ENCODE data around the gene IFIT3.
"Not testable (repeated sequence)": the region's sequence is repeated elsewhere in the genome, so short reads cannot be mapped to it uniquely, and the experiment has no call there.

The IFIT3 gene

DNA sequence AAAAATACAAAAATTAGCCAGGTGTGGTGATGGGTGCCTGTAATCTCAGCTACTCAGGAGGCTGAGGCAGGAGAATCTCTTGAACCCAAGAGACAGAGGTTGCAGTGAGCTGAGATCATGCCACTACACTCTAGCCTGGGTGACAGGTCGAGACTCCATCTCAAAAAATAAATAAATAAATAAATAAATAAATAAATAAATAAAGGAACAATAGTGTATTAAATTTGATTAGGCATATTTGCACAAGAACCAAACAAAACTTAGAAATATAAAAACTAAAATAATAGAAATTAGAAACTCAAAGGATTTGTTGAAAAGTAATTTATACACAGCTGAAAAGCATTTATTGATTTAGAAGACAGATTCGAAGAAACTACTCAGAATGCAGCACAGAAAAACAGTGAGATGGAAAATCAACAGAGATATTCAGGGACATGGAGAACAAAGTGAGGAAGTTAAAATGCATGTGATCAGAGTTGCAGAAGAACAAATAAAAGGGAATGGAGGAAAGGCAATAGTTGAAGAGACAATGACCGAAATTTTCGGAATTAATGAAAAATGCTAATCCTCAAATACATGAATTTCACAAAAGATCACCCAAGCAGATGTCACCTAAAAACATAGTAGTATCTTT lies 17.7 kb downstream of the IFIT3 start:
- no peak for TF ChIP-seq Cebpa-rat (IDR thresholded peaks at IDR 0.05)
- no peak overlapping the region for H3K27ac ChIP-seq
- H3K4me1 ChIP-seq: peaks cover 30% of the 10 kb centered on the region

DNA sequence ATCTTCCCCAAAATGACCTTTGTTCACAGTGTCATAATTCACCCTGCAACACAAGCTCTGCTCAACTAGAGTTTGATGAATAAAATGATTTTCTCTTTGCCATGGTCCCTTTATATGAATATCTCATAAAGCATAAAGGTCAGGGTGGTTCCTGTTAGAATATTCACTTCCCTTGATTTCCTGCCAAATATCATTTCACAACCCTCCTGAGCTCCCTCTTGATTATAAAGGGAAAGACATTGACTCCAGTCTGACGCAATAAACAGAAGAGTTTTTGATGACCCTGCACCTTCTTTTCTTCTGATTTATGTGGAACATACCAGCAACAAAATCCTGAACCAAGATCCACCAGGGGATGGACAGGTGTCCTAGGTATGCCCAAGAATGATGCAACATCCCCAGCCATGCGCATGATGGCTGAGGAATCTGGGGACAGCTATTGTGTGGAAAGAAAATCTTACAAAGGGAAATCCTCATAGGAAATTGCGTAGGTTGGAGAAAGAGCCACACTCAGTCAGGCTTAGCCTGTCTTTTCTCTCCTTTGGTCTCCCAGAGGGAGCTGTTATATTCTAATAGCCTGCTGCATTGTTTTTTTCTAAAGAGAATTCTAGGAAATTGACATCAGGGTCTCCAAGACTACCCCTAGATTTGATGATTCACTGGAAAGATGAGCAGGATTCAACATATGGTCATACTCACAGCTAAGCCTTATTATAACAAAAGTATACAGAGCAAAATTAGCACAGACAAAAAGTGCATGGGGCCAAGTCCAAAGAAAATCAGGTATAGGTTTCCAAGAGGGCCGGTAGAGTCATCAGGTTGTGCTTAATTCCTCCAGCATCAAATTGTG lies 18.8 kb downstream of the IFIT3 start:
- H3K36me3 ChIP-seq: no peaks in the 10 kb centered on the region
- peaks cover 39% of the 10 kb centered on the region for H3K4me1 ChIP-seq
- H4K20me1 ChIP-seq: no peaks in the 10 kb centered on the region
- H3K27me3 ChIP-seq: no peaks in the 10 kb centered on the region
- no peak overlapping the region for H3K4me3 ChIP-seq
- peak; percentile 61; the same call in 1 of the 2 replicates for TF ChIP-seq Cebpa-rat (IDR thresholded peaks at IDR 0.05)
- H3K9ac ChIP-seq: no peak overlapping the region
- no peaks in the 10 kb centered on the region for H3K9me3 ChIP-seq
- no peak overlapping the region for H3K27ac ChIP-seq
- peak overlapping the region; percentile 81 for H3K4me2 ChIP-seq

More for the DNA sequence above, 17.7 kb downstream of the IFIT3 start:
- Histone ChIP-seq H3K9me3 (no peaks in the 10 kb centered on the region), H3K4me3 (no peak overlapping the region), H3K4me2 (no peak overlapping the region), H3K27me3 (no peaks in the 10 kb centered on the region), H4K20me1 (no peaks in the 10 kb centered on the region), H3K36me3 (peaks cover 7% of the 10 kb centered on the region), H3K9ac (no peak overlapping the region)

DNA sequence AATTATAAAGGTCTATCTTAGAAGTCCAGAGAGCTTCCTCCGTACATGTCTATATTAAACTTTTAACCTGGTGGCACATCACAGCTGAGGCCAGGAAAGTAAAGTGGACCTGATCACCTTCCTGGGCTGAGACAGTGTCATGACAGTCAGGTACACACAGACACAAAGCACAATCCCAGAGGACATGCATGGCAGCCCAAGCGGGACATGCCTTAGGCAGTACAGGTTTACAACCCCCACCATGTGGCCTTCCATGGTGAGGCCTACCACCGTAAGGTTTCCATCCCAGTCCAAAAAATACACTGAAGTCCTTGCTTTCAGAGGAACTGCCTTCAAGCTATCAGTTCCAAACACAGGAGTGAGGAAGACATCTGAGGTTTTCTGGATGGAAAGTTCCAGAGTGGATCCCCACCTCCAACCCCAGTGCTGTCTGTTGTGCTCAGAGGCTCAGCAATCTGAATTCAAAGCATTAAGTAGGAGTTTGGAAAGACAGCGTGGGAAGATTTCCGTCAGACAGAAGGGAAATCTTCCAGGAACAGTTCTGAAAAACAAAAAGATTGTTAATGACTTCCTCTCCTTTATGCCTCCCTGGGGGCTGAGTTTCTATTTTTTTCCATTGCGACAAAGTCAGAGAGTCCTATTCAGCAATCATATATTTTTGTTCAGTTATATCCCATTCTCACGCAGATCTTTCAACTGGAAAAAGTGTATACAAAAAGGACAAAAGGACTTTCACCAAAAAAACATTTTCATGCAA lies 20.1 kb downstream of the IFIT3 start:
- no peaks in the 10 kb centered on the region for H4K20me1 ChIP-seq
- H3K4me2 ChIP-seq: peak overlapping the region; percentile 81
- no peak overlapping the region for H3K4me3 ChIP-seq
- no peak for TF ChIP-seq Cebpa-rat (IDR thresholded peaks at IDR 0.05)
- no peaks in the 10 kb centered on the region for H3K27me3 ChIP-seq
- 0 out of 2 replicates have a peak overlapping the region, but pooled peaks have one; percentile 25 for H3K9ac ChIP-seq
- peaks cover 39% of the 10 kb centered on the region for H3K4me1 ChIP-seq
- H3K27ac ChIP-seq: peak overlapping the region; percentile 45; the same call in 1 of the 2 replicates
- H3K9me3 ChIP-seq: peaks cover 1% of the 10 kb centered on the region; the same call in 1 of the 2 replicates
- no peaks in the 10 kb centered on the region for H3K36me3 ChIP-seq

DNA sequence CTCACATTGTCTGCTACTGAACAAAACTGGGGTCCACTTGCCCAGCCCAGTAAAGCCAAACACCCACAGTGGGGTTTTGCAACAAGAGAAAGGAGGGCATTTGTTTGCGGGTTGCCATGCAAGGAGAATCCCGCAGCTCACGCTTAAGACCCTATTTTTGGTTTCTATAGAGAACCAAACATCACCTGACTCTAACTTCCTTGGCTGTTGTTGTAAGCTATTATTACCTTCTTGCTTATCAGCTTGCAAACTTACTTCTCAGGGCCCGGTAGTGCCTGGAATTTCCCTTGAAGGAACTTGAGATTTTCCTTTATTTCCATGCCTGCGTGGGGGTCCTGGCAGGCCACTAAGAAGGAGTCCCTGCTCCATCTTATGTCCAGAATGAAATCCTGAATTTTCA lies 20.7 kb downstream of the IFIT3 start:
- Histone ChIP-seq H3K9ac (0 out of 2 replicates have a peak overlapping the region, but pooled peaks have one; percentile 25), H4K20me1 (no peaks in the 10 kb centered on the region), H3K9me3 (peaks cover 7% of the 10 kb centered on the region), H3K4me2 (peak overlapping the region; percentile 81), H3K27me3 (no peaks in the 10 kb centered on the region), H3K36me3 (no peaks in the 10 kb centered on the region), H3K4me1 (peaks cover 39% of the 10 kb centered on the region), H3K27ac (no peak overlapping the region), H3K4me3 (no peak overlapping the region)
- no peak for TF ChIP-seq Cebpa-rat (IDR thresholded peaks at IDR 0.05)

DNA sequence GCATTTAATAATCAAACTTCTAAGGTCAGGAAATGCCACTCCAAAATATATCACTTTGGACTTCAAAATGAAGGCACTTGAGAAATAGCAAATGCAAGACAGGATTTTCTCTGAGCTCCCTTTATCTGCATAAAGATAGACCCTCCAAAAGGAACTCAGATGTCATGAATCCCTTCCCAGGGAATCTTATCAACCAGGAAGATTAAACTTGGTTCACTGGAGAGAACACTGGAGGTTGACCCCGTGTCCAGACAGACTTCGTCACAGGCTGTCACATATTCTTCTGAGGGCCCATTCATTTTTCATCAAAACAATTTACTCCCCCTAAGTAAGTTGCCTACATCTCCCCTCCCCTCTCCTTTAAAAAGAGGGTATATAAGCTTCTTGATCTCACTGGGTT lies 21.2 kb downstream of the IFIT3 start:
- H3K4me2 ChIP-seq: peak overlapping the region; percentile 81
- no peak overlapping the region for H3K9ac ChIP-seq
- no peak overlapping the region for H3K27ac ChIP-seq
- H3K36me3 ChIP-seq: no peaks in the 10 kb centered on the region
- TF ChIP-seq Cebpa-rat (IDR thresholded peaks at IDR 0.05): no peak
- H3K27me3 ChIP-seq: no peaks in the 10 kb centered on the region
- H3K9me3 ChIP-seq: peaks cover 9% of the 10 kb centered on the region
- H3K4me1 ChIP-seq: peaks cover 39% of the 10 kb centered on the region
- H4K20me1 ChIP-seq: no peaks in the 10 kb centered on the region
- H3K4me3 ChIP-seq: no peak overlapping the region

DNA sequence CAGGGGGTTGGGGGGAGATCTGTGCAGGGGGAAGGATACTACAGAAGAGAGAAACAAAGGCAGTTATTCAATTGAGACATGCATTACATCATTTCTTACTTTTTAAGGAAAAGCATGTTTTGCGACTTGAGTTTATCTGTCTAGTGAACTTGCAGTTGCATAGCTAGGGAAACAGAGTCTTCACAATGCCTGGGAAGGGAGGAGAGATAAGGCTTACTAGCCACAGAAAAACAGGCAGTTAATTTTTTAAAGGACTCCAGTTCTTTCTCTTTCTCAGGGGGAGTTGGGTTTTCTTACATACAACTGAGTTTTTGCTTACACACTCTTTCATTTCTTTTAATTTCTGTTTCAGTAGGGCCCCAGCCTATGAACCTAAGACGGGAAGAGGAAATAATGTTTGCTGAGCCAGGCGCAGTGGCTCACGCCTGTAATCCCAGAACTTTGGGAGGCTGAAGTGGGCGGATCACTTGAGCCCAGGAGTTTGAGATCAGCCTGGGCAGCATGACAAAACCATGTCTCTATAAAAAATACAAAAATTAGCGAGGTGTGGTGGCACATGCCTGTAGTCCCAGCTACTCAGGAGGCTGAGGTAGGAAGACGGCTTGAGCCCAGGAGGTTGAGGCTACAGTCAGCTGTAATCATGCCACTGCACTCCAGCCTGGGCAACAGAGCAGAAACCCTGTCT lies 23.0 kb downstream of the IFIT3 start:
- not testable (repeated sequence) for H3K9ac ChIP-seq, H3K36me3 ChIP-seq, H3K27ac ChIP-seq, H3K27me3 ChIP-seq, H4K20me1 ChIP-seq, H3K9me3 ChIP-seq, H3K4me3 ChIP-seq, H3K4me2 ChIP-seq
- H3K4me1 ChIP-seq: peaks cover 39% of the 10 kb centered on the region

DNA sequence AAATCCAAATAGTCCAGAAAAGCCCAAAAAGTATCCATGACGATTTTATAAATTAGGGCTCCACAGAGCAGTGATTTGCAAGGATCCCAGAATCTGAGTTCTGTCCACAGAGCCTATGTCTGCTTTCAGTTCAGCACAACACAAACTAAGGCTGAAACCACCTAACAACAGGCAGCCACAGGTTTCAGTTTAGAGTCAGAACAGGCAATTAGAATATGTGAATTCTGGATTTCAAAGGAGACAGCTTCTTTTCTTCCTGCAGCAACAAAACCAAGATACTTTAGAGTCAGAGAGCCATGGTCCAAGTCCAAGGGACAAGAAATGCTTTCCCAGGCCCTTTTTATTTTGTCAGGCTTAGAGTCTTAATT lies 23.6 kb downstream of the IFIT3 start:
- Histone ChIP-seq H3K27me3 (no peaks in the 10 kb centered on the region), H3K27ac (no peak overlapping the region), H3K4me1 (peaks cover 37% of the 10 kb centered on the region), H3K36me3 (no peaks in the 10 kb centered on the region), H3K9me3 (peaks cover 9% of the 10 kb centered on the region), H3K4me3 (no peak overlapping the region), H4K20me1 (no peaks in the 10 kb centered on the region), H3K4me2 (no peak overlapping the region), H3K9ac (no peak overlapping the region)
- TF ChIP-seq Cebpa-rat (IDR thresholded peaks at IDR 0.05): no peak

DNA sequence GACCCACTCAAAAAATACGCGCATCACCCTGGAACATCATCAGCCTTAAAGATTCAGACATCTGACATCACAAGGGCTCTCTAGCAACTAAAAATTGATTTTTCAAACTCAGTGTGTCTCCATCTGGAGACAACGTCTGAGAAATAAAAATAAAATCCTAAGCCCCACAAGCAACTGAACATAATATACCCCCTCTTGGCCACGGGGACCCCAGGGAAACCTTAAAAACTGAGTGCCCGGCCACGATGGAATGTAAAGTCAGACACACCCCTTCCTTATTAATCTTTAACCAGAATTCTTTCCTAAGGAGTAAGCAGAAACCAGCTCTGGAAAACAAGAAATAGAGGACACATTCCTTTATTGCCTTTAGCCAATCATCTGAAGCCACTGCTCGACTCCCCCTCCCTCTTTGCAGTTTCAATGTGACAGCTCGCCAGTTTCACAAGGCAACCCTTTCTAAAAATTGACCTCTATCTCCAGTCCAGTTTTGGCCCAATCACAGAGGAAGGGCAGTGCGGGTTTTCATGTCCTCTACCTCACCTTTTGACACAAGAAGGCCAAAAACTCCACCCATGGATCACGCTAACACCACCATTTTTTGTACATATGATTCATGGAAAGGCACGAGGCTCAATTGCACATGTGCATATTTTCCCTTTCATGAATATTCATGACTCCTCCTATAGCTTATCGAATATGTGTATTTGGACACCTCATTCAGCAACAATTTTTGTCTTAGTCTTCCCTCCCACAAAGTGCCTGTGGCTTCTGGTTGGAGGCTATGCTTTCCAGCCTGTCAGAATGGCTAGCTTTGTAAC lies 24.2 kb downstream of the IFIT3 start:
- peaks cover 31% of the 10 kb centered on the region for H3K4me1 ChIP-seq
- H3K27me3 ChIP-seq: no peaks in the 10 kb centered on the region
- no peaks in the 10 kb centered on the region for H4K20me1 ChIP-seq
- no peak overlapping the region for H3K27ac ChIP-seq
- no peak for TF ChIP-seq Cebpa-rat (IDR thresholded peaks at IDR 0.05)
- no peak overlapping the region for H3K4me2 ChIP-seq
- H3K4me3 ChIP-seq: no peak overlapping the region
- no peaks in the 10 kb centered on the region for H3K36me3 ChIP-seq
- peaks cover 9% of the 10 kb centered on the region for H3K9me3 ChIP-seq
- no peak overlapping the region for H3K9ac ChIP-seq

DNA sequence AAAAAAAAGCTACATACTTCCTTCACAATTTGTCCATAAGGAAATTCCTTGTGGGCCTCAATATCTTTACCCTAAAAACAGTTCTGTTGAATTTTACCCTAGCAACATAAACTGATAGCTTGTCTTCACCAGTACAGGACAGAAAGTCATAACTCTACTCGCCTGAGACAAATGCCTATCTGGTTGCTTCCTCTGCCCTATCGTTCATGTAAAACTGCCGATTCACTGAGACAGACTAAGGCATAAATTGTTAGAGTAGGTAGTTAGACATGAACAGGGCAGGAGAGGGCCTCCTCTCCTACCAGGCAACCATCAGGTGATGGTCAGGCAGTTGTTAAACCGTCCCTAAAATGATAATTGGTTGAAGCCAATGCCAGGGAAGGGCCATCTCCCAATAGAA lies 25.0 kb downstream of the IFIT3 start:
- H3K9ac ChIP-seq: no peak overlapping the region
- peaks cover 9% of the 10 kb centered on the region for H3K9me3 ChIP-seq
- H3K27me3 ChIP-seq: no peaks in the 10 kb centered on the region
- peaks cover 23% of the 10 kb centered on the region for H3K4me1 ChIP-seq
- H4K20me1 ChIP-seq: no peaks in the 10 kb centered on the region
- H3K36me3 ChIP-seq: no peaks in the 10 kb centered on the region
- no peak overlapping the region for H3K4me2 ChIP-seq
- no peak for TF ChIP-seq Cebpa-rat (IDR thresholded peaks at IDR 0.05)
- no peak overlapping the region for H3K27ac ChIP-seq
- H3K4me3 ChIP-seq: no peak overlapping the region
